22Rv1 (cell line): Measurements from ENCODE around the gene ALDOC.

Experiments used
- CTCF ChIP-seq: fragments of 450-650 bp; IDR thresholded peaks from 2 replicates; pipeline ENCODE4 v1.5.1; 2017; ENCODE audit warnings: mild to moderate bottlenecking
- ZFX ChIP-seq: fragments of 450-650 bp; IDR thresholded peaks from 2 replicates; pipeline ENCODE4 v1.6.1; 2017; ENCODE audit warnings: antibody characterized with exemption, borderline replicate concordance

GRCh38 chr17:28575126-28575795, 1.4 kb downstream of the ALDOC start:
- TF ChIP-seq CTCF (0 out of 2 replicates have a peak, but pooled peaks have one; percentile 5), ZFX (no peak)
